Fibroblast of the conjunctiva (primary cell): ENCODE measurements around the gene UNC50.
"Not testable (repeated sequence)": the region's sequence is repeated elsewhere in the genome, so short reads cannot be mapped to it uniquely, and the experiment has no call there.

ENCODE experiments used
- DNase-seq: peaks from one replicate; pipeline ENCODE4 v3.0.0-alpha.2; 2010; ENCODE audit warnings: low read depth

Gene UNC50

GRCh38 chr2:98576666-98577312 is 31.6 kb upstream of the UNC50 start:
- no peak for DNase-seq

DNA sequence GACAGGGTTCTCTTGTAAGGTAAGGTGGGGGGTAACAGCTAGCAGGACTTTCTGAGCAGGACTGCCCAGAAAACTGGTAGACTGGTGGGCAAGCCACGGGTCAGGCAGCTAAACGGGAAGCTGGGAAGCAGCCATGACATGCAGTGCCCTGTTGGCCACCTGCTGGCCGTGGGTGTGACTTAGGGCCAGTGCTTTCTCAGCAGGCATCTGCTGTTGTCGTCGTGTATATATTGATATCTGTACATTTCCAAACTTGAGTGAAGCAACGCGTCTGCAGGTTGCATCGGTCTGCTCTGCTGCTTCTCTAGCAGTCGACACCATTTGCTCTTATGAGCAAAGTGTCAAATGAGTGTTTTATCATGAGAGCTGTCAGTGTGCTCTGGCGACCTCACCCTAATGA is 31.1 kb upstream of the UNC50 start:
- DNase-seq, result no peak

- DNase-seq, result no peak
Measured at GRCh38 chr2:98578231-98578630, 30.2 kb upstream of the UNC50 start.

- no peak for DNase-seq
Measured at GRCh38 chr2:98579926-98580325, 28.5 kb upstream of the UNC50 start.

- DNase-seq, result no peak
Measured at GRCh38 chr2:98580656-98581284, 27.6 kb upstream of the UNC50 start.

DNA sequence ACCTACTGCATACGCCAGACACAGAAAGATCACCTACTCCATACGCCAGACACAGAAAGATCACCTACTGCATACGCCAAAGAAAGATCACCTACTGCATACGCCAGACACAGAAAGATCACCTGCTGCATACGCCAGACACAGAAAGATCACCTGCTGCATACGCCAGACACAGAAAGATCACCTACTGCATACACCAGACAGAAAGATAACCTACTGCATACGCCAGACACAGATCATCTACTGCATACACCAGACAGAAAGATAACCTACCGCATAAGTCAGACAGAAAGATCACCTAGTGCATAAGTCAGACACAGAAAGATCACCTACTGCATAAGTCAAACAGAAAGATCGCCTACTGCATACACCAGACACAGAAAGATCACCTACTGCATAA is 25.9 kb upstream of the UNC50 start:
- no peak for DNase-seq

DNA sequence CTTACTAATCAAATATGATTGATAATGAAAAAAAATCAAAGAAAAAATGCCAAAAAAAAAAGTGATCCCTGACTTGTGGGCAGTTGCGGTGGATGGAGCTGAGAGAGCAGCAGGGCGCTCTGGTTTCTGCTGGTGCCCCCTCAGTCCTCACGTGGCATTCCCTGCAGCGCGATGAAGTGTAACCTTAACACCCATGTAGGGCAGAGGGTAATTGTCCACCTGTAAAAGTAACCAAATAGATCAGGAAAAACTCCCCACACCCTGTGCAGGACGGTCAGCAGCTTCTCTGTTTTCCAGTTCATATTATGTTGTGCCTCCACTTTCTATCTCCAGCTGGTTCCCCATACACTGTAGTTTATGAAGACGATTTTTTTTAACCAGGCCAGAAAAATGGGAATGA is 25.1 kb upstream of the UNC50 start:
- no peak for DNase-seq

DNA sequence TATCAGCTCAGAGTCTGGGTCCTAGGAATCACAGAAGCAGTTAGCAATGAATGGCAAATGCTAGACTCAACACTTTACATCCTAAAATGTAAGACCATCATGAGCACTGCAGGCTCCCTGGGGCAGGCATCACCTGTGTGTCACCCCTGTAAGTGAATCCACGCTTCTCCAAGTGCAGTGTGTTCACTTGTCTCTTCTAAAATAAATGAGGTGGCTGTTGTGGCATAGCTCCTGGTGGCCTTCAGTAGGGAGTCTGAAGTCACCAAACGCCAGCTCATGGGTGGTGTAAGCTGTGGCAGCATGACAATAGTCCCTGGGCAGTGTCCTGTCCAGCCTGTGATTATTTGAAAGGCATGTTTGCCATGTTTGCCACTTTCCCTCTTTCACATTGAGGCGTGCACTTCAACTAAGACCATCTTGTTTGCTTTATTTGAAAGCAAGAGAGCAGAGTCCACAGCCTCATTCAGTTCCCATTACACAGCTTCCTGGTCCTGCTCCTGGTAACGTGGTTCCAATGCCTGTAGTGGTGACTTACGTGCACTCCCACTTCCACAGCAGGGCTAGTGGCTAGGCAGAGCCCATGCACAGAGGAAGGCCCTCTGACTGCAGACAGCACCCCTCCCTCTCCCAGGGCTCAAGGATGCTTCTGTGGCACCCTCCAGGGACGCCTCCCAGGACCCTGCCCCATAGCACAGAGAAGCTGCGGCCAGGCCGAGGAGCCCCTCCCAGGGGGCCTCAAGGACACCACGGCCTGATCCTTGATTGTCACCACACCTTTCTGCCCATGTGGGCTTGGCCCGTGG is 24.4 kb upstream of the UNC50 start:
- no peak for DNase-seq

DNA sequence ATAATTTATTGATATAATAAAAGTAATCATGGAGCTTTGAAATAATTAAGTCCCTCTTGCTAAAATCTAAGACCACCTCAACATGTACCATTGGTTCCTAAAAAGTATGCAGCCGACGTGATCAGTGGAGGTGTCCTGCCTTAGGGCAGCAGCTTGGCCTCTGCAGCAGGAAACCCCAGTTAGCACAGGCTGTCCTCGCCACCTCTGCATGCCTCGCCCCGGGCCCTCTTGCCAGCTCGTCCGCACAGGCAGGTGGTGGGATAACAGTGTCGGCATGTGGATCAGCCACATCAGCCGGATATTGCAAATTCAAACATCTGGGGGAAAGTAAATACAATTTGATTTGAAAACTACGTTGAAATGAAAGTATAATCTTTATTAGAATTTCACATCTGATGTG is 23.0 kb upstream of the UNC50 start:
- no peak for DNase-seq

DNA sequence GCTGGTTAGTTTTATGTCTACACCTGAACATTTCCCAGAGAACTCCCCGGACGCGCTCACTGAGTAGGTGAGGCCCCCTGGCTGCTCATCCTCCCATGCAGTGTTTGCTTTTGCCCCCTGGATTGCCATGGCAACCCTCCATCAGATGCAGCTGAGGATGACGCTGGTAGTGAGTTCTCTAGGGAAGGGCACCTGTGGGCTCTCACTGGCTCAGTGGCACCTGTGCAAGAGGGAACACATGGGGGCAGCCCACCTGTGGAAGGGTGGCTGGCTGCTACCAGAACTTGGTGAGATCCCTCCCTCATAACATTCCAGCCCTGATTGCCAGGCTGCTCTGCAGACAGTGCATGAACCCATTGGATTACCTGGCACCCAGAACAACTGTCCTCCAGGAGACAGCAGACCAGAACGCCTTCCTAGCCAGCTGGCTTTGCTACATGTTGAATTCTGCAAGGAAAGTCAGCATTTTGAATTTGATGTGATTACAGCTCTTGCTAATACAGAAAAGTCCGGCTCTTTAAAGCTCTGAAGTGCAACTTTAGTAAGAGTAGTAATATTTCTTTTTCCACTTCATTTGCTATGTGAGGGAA is 21.7 kb upstream of the UNC50 start:
- no peak for DNase-seq

DNA sequence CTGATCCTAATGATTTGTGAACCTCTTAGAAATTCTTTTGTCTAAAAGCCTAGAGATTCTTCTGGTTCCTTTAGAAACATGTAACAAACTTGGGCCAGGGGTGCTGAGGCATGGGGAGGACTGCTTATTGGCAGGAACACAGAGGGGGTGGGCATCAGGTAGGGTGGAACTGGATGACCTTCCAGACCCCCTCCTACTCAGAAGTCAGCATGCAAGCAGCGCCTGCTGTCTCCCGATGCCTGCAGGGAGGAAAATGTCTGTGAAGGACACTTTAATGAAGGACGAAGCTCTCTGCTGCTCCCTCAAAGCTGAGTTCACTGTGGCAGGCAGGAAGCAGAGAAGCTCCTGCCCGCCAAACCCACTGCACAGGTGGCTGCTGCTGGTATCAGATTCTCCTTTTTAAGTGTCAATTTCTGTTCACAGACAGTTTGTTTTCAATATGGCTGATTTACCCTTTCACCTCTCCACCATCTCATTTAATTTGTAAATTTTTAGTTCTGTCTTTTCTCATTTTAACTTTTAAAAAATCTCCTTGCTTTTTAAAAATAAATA is 19.4 kb upstream of the UNC50 start:
- DNase-seq, result no peak

DNA sequence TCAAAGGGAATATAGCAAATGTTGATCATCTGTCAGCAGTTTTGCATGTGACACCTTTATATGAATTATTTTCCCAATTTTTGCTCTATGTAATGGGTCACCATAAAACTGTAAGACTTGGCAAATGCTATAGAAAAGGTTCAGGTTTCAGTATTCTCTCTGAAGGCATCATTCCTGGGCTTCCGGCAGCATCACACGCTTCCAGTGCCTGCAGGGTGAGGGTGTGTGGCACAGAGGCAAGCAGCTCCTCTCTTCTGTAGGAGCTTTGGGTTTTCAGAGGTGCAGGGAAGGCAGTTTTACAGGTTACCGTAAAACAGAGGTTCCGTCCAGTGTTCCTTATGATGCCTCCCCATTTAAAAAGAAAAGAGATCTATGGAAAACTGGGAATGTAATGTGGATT is 18.9 kb upstream of the UNC50 start:
- no peak for DNase-seq

GRCh38 chr2:98592565-98592964 is 15.8 kb upstream of the UNC50 start:
- no peak for DNase-seq

DNA sequence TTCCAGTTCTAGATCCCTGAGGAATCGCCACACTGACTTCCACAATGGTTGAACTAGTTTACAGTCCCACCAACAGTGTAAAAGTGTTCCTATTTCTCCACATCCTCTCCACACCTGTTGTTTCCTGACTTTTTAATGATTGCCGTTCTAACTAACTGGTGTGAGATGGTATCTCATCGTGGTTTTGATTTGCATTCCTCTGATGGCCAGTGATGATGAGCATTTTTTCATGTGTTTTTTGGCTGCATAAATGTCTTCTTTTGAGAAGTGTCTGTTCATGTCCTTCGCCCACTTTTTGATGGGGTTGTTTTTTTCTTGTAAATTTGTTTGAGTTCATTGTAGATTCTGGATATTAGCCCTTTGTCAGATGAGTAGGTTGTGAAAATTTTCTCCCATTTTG is 13.7 kb upstream of the UNC50 start:
- DNase-seq, result not testable (repeated sequence)

- peak; percentile 30 for DNase-seq
Measured at GRCh38 chr2:98598781-98599428, 9.5 kb upstream of the UNC50 start.

DNA sequence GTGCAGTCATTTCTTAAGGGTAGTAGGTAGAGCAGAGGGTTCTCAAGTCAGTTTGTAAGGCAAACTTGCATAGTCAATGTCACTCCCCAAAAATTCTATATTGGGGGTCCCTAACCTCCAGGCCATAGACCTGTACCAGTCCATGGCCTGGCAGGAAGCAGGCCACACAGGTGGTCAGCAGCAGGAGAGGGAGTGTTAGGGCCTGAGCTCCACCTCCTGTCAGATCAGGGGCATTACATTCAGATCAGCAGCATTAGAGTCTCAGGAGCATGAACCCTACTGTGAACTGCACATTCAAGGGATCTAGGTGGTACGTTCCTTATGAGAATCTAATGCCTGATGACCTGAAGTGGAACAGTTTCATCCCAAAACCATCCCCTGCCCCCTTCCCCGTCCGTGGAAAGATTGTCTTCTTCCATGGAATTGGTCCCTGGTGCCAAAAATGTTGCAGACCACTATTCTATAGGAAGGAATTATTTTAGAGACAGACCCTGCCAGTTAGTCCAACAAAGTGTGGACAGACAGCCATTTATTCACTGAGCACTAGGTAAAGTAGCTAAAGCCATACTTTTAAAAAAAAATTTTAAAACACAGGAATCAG is 6.8 kb upstream of the UNC50 start:
- no peak for DNase-seq

DNA sequence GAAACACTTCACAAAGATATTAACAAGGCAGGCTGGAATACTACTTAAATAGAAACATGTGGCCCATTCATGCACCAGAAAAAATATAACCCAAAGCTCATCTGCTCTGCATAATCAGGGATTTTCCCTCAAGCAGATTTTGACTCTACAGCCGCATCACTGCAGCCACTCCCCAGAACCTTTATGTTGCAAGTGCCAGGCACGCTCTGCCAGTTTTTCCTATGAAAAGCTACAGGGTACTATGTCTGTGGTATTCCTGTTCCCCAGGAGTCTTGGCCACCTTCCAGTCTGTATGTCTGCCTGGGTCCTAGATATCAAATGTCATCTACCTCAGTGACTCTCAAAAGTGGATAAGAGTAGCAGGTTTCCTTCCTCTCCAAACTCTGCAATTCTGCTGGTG is 3.8 kb upstream of the UNC50 start:
- DNase-seq, result no peak

DNA sequence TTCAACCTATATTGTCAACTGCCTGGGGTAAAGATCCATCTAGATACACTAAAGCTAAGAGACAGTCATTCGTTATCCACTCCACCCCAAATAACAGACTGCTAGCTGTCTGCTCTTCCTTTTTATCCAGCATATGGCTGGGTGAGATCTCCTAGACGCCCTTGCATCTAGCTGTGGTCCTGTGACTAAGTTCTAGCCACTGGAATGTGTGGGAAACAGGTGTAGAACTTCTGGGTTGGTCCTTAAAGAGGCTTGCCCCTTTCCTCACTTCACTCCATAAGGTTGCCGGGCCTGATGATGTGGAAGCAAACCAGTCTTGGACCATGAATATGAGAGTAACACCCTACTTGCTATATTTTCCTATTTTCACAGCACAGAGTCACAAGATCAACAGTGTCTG is 3.3 kb upstream of the UNC50 start:
- no peak for DNase-seq

DNA sequence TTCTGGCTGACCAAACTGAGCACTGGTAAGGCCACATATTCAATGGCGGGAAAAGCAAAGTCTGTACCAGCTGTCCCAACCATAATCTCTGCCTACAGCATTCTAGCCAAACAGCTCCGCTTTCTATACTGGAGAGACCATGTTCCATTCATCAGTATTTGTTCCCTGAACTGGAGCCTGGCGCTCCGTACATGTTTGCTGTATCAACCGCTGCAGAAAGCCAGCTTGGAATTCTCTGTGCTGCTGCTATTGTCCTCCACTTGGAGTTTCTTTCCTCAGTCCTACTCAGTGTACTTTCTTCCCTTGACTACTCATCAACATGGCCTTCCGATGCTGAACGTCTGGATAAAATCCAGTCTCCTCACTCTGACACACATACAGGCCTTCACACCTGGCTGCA is 2.0 kb upstream of the UNC50 start:
- no peak for DNase-seq

DNA sequence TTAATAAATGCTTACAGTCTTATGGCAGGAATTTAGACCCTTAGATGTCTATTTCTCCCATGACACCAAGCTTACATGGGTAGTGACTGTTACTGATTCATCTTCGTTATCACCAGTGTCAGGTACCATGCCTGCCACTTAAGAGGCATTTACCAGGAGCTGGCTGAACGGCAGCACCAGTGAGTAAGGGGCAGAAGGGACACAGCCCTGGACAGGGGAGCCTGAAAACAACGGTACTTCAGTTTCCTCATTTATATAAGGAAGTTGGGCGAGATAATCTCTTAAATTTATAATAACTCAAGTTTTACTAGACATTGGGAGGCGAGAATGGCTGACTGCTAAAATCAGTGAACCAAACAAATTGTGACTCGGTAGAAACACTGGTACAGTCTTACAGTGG is 1.3 kb upstream of the UNC50 start:
- no peak for DNase-seq

GRCh38 chr2:98607741-98608115 is 661 bp upstream of the UNC50 start:
- DNase-seq, result no peak
